Panc1 (cell line): ENCODE data around the gene SNAP25. TPM values are rescaled to one million over a fixed set of nuclear protein-coding genes. Genes with fewer than 3 reads are reported as not detected.

Experiments used
- ATAC-seq: fragments of 200-7000 bp; cut with Tn5 transposase; 2 replicates; pipeline ENCODE4 v1.9.1; 2020; ENCODE audit warnings: mild to moderate bottlenecking, moderate library complexity
- BruUV-seq: library from RNA; stranded (reverse); fragments of 400-500 nt; replicated peaks from 2 replicates; lab custom pipeline; 2021; lab: Mats Ljungman, UMichigan
- CTCF ChIA-PET: fragments of 300-600 bp; sonication (Branson Sonifier 250); formaldehyde crosslinking; loops from one replicate; lab custom pipeline; 2022; ENCODE audit warnings: antibody characterized with exemption; lab: Charles Lee
- POLR2A ChIA-PET: fragments of 300-600 bp; sonication (Branson Sonifier 250); formaldehyde crosslinking; loops from one replicate; lab custom pipeline; 2022; ENCODE audit warnings: antibody characterized with exemption; lab: Charles Lee
- DNase-seq: peaks from one replicate; pipeline ENCODE4 v3.0.0-alpha.2; 2010; ENCODE audit warnings: low read depth, low spot score
- H3K27ac ChIP-seq: 2 replicates; pipeline ENCODE4 v1.5.1; 2011; ENCODE audit warnings: mild to moderate bottlenecking, low read length, inconsistent platforms
- H3K27me3 ChIP-seq: fragments of 200-500 bp; sonication (Bioruptor generic); 2 replicates; pipeline ENCODE4 v1.6.0; 2014; ENCODE audit warnings: low read length, inconsistent platforms; ENCODE audit not compliant: control insufficient read depth, insufficient read depth
- H3K36me3 ChIP-seq: fragments of 200-500 bp; sonication (Bioruptor generic); 2 replicates; pipeline ENCODE4 v1.5.1; 2014; ENCODE audit warnings: inconsistent platforms, mild to moderate bottlenecking, low read length, moderate library complexity; ENCODE audit not compliant: control insufficient read depth, insufficient read depth
- H3K4me1 ChIP-seq: 2 replicates; pipeline ENCODE4 v1.5.1; 2011; ENCODE audit warnings: inconsistent platforms, mild to moderate bottlenecking, low read length, moderate library complexity; ENCODE audit not compliant: control insufficient read depth, insufficient read depth
- H3K4me3 ChIP-seq, 2 experiments: 2 replicates each; pipeline ENCODE4 v1.5.1; 2011 to 2012; ENCODE audit warnings: low read depth in 2 of 2, low read length in 2 of 2, mild to moderate bottlenecking in 2 of 2, inconsistent platforms in 1 of 2, moderate library complexity in 1 of 2
- H3K9me3 ChIP-seq: fragments of 200-500 bp; sonication (Bioruptor generic); 2 replicates; pipeline ENCODE4 v1.5.1; 2014; ENCODE audit warnings: low read depth, mild to moderate bottlenecking, inconsistent platforms, low read length, moderate library complexity; ENCODE audit not compliant: control insufficient read depth, insufficient read depth
- POLR2AphosphoS5 ChIP-seq: IDR thresholded peaks from 2 replicates; pipeline ENCODE4 v1.6.1; 2012; ENCODE audit warnings: mild to moderate bottlenecking, low read depth, low read length, moderate library complexity
- SIN3A ChIP-seq: IDR thresholded peaks from 2 replicates; pipeline ENCODE4 v1.6.1; 2012; ENCODE audit warnings: low read depth, mild to moderate bottlenecking, low read length, moderate library complexity, borderline replicate concordance; ENCODE audit not compliant: insufficient read depth
- TCF7L2 ChIP-seq: IDR thresholded peaks from 2 replicates; pipeline ENCODE4 v1.6.1; 2011; ENCODE audit warnings: mild to moderate bottlenecking, low read depth, low read length, inconsistent platforms
- in situ Hi-C: cut with HindIII; loops from 2 replicates; pipeline ENCODE4 v1.10.0; 2016; ENCODE audit warnings: low sequenced_read_pairs, low pct_unique_long_range_greater_than_20kb
- intact Hi-C: fragments of 100-400 bp; cut with micrococcal nuclease; formaldehyde crosslinking; loops from one replicate; pipeline ENCODE4 v1.10.0; 2022; ENCODE audit not compliant: unreplicated experiment
- total RNA-seq: library from RNA; stranded (reverse); gene quantifications from one replicate; pipeline ENCODE4 v1.2.1, GENCODE V29; 2021; ENCODE audit not compliant: unreplicated experiment
- TF ChIP-seq, protein P1 (sequence below): fragments of 450-650 bp; IDR thresholded peaks from 2 replicates; pipeline ENCODE4 v1.5.1; 2017; ENCODE audit warnings: mild to moderate bottlenecking
- TF ChIP-seq, protein P2 (sequence below), 2 experiments: IDR thresholded peaks; 2 replicates each; pipeline ENCODE4 v1.6.1; 2011 to 2012; ENCODE audit warnings: low read depth in 2 of 2, control low read depth in 1 of 2, low read length in 1 of 2, mild to moderate bottlenecking in 1 of 2, moderate library complexity in 1 of 2; ENCODE audit not compliant: insufficient read depth in 1 of 2

Gene SNAP25
- total RNA-seq, 1 experiment from 2014 or later: 0.69 TPM

DNA sequence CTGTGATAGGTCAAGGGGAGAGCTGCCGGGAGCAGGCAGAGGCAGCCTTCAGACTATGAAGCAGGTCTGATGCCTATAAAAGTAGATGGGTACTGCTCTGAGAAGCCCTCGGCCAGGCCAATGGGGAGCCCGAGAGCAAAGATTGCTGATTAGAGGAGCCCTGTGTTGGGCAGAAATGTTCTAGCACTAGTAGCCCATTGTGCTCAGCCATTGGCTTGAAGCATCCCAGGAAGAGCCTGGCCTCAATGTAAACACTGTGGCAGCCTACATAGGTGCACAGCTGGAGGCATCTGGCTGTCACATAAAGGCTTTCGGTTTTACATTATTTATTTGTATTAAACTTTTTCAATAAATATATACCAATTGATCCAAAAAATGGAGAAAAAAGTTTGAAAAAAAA lies 67.7 kb downstream of the SNAP25 start:
- H3K9me3 ChIP-seq: no peaks in the 10 kb centered on the region
- no peak for ATAC-seq
- no peaks in the 10 kb centered on the region for H3K36me3 ChIP-seq
- in situ Hi-C loops (no loop called here), intact Hi-C loops (no loop called here)
- DNase-seq: no peak
- H3K27me3 ChIP-seq: no peaks in the 10 kb centered on the region
- ChIA-PET CTCF (no interaction called here), POLR2A (no interaction called here)
- BruUV-seq: no TSS peak
- TF ChIP-seq POLR2AphosphoS5 (no peak), TCF7L2 (no peak), SIN3A (no peak)
- TF ChIP-seq, protein P1, sequence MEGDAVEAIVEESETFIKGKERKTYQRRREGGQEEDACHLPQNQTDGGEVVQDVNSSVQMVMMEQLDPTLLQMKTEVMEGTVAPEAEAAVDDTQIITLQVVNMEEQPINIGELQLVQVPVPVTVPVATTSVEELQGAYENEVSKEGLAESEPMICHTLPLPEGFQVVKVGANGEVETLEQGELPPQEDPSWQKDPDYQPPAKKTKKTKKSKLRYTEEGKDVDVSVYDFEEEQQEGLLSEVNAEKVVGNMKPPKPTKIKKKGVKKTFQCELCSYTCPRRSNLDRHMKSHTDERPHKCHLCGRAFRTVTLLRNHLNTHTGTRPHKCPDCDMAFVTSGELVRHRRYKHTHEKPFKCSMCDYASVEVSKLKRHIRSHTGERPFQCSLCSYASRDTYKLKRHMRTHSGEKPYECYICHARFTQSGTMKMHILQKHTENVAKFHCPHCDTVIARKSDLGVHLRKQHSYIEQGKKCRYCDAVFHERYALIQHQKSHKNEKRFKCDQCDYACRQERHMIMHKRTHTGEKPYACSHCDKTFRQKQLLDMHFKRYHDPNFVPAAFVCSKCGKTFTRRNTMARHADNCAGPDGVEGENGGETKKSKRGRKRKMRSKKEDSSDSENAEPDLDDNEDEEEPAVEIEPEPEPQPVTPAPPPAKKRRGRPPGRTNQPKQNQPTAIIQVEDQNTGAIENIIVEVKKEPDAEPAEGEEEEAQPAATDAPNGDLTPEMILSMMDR: no peak
- TF ChIP-seq, protein P2, sequence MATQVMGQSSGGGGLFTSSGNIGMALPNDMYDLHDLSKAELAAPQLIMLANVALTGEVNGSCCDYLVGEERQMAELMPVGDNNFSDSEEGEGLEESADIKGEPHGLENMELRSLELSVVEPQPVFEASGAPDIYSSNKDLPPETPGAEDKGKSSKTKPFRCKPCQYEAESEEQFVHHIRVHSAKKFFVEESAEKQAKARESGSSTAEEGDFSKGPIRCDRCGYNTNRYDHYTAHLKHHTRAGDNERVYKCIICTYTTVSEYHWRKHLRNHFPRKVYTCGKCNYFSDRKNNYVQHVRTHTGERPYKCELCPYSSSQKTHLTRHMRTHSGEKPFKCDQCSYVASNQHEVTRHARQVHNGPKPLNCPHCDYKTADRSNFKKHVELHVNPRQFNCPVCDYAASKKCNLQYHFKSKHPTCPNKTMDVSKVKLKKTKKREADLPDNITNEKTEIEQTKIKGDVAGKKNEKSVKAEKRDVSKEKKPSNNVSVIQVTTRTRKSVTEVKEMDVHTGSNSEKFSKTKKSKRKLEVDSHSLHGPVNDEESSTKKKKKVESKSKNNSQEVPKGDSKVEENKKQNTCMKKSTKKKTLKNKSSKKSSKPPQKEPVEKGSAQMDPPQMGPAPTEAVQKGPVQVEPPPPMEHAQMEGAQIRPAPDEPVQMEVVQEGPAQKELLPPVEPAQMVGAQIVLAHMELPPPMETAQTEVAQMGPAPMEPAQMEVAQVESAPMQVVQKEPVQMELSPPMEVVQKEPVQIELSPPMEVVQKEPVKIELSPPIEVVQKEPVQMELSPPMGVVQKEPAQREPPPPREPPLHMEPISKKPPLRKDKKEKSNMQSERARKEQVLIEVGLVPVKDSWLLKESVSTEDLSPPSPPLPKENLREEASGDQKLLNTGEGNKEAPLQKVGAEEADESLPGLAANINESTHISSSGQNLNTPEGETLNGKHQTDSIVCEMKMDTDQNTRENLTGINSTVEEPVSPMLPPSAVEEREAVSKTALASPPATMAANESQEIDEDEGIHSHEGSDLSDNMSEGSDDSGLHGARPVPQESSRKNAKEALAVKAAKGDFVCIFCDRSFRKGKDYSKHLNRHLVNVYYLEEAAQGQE (IDR thresholded peaks at IDR 0.05; ENCODE audit: insufficient read depth in 1 of 2, low read depth in 2 of 2, low read length in 1 of 2): no peak
- H3K27ac ChIP-seq: no peak overlapping the region
- H3K4me3 ChIP-seq: no peak overlapping the region
- no peaks in the 10 kb centered on the region for H3K4me1 ChIP-seq

DNA sequence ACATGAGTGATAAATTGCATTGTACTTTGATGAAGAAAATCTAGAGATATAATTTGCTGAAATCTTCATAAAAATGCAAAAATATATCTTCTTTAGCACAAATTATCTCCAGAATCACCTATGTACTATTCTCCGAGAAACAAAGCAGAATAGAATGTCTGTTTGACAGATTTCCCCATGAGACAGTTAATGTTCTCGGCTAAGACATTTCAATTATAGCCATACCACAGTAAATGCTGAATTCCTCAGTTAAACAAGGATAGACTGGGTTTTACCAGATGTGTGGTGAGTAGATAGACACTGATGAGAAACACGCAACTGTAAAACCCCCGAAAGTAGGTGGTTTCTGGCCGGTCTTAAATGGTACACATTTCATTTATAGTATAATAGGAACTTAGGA lies 69.8 kb downstream of the SNAP25 start:
- Histone ChIP-seq H3K27me3 (no peaks in the 10 kb centered on the region), H3K36me3 (no peaks in the 10 kb centered on the region), H3K27ac (no peak overlapping the region), H3K9me3 (no peaks in the 10 kb centered on the region), H3K4me1 (no peaks in the 10 kb centered on the region), H3K4me3 (no peak overlapping the region)
- ATAC-seq (no peak), DNase-seq (no peak)
- no TSS peak for BruUV-seq
- in situ Hi-C loops (no loop called here), intact Hi-C loops (no loop called here)
- CTCF ChIA-PET: no interaction called here
- POLR2A ChIA-PET: no interaction called here
- TF ChIP-seq SIN3A: no peak
- TF ChIP-seq POLR2AphosphoS5: no peak
- TF ChIP-seq, protein P1: no peak
- TF ChIP-seq TCF7L2: no peak
- TF ChIP-seq, protein P2 (IDR thresholded peaks at IDR 0.05; ENCODE audit: insufficient read depth in 1 of 2, low read depth in 2 of 2, low read length in 1 of 2): no peak
